Activated CD8-positive, alpha-beta memory T cell treated with anti-CD3 and anti-CD28 coated beads, Interleukin-2, amount 50 U/mL, for 48 hours (primary cell): ENCODE data around the gene SMIM35.
"Not testable (repeated sequence)": the region's sequence is repeated elsewhere in the genome, so short reads cannot be mapped to it uniquely, and the experiment has no call there.

ENCODE experiments used
- DNase-seq: peaks from one replicate; pipeline ENCODE4 v3.0.0-alpha.2; 2020

SMIM35 gene

DNA sequence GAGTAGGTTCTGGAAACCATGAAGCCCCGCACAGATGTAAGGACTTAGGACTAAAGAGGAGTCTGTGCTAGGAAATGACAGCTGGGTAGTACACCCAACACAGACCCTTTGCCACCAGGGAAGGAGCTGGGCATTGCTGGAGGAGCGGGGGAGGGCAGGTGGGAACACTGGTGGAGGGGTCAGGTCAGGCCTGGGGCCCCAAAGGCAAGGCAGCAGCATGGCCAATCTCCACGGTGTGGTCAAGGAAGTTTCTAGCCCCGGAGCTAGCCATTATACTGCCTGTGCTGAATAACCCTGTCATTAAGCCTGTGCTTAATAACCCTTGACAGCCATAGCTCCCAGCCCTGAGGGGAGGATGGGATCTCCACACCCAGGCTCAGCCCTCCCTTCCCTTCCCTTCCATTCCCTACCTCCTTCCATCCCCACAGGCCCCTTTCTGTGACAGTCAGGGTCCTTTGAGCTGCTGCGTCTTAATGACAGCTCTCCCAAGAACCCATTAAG is 7.8 kb downstream of the SMIM35 start:
- DNase-seq, result no peak

DNA sequence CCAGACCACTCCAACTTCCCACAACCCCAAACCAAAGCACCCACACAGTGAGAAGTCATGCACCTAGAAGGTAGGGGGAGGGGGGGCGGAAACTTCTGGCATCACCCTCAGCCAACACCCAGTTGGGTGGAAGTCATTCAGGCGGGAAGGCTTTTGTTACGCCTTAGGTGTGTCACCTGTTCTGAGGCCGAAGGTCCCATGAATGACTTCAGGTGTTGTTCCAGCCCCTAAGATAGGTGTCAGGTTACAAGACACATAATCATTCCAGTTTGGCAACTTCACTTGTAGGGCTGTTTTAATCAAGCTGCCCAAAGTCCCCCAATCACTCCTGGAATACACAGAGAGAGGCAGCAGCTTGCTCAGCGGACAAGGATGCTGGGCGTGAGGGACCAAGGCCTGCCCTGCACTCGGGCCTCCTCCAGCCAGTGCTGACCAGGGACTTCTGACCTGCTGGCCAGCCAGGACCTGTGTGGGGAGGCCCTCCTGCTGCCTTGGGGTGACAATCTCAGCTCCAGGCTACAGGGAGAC is 9.9 kb downstream of the SMIM35 start, which contains the start of gene TMPRSS4:
TMPRSS4 (plus strand) TSS at position 325 of the 528 bp plus-strand sequence. CDS start 225 bp downstream, outside the sequence.
- DNase-seq, result no peak

DNA sequence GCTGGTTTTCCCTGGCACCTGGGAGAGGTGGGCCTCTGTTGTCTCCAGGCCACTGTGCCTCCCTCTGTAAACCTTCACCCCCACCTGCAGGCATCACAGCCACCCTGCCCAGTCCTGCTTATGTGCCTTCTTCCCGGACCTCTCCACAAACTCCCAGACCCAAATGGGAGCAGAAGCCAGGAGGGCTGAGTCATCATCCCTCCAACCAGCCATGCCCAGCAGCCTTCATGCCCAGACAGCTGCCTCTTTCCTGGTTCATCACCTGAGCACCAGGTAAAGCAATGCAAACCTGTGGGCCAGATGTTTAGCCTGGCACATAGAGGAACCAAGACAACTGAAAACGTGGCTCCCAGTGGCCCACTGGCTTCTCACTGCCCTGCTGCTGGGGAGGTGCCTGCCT is 12.0 kb downstream of the SMIM35 start:
- DNase-seq, result no peak

DNA sequence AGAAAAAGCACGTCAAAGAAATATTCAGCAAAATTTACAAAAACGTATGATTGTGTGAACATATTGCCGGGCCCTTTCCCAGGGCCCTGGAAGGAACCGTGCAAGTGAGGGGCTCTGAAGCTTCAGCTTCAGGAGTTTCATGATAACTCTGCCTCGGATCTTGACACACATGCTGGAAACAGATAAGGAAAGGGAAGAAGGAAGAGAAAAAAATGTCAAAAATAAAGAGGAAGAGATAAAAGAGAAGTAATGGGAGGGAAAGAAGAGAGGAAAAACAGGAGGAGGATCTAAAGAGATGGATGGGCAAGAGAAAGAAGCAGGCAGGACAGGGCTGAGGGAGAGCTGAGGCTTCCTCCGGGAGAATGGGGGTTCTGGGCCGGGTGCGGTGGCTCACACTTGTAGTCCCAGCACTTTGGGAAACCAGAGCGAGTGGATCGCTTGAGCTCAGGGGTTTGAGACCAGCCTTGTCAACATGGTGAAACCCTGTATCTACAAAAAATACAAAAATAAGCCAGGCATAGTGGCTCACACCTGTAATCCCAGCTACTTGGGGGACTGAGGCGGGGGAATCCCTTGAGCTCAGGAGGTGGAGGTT is 12.6 kb downstream of the SMIM35 start:
- DNase-seq, result no peak

DNA sequence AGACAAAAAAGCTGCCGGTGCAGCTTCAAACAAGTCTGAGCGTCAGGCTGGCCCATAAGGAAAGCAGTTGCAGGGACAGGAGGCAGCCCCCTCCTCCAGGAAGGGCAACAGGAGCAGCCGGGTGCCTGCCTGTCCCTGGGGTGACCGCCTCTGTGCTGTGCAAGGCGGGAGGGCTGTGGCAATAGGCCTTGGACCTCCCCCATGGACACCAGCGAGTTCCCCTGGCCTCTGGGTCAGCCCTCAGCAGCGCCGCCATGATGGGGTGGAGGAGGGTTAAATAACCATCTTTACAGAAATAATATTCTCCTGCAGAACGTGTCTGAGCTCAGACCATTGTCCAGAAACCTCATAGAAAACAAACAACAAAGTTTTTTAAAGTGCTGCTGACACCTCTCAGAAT is 13.2 kb downstream of the SMIM35 start:
- no peak for DNase-seq

DNA sequence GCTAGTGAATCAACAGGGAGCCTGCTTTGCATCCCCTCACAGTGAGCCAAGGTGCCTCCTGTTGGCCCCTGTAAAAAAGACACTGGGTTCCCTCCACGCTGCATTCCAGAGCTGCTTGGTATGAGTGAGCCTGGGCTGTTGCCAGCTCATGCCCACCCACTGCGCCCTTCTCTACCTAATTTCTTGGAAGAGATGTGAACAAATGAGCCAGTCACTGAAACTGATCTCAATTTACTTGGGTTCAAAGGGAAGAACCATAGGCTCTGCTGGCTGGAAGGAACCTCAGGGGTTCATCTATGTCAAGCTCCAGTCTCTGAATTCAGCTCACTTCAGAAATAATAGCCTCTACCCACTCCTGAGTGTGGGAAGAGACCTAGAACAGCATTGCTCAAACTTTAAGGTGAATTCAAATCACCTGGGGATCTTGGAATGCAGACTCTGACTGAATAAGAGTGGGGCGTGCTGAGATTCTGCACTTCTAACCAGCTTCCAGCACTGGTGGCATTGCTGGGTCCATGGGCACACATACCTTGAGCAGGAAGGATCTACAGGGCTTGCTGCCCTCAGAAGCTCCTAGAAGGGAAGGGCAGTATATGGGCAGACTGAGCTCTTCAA is 15.2 kb downstream of the SMIM35 start:
- DNase-seq, result no peak

DNA sequence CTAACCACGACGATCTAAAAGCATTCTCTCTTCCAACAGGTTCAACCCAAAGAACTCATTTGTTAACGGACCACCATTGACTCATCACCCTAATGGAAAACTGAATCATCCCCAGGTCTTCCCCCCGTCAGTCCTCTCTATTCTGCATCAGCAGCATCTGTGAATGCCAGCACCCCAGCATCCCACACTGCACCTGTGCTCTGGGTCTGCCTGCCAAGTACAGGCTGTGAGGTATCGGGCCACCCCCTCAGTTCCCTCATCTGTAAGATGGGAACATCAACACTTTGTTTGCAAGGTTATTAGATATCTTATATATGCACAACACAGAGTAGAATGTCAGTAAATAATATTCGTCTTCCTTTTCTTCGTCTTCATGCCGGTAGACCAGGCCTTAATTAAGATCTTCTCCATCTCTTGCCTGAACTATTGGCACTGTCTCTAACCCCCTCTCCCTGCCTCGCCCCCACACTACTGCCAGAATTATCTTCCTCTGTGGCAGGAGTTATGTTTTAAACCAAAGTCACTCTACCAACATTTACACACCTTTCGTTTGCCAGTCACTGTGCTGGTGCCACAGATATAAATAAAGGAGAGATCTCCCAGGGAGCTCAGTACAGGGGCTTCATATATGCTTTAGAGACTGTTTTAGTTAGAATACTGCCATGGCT is 17.7 kb downstream of the SMIM35 start:
- no peak for DNase-seq

DNA sequence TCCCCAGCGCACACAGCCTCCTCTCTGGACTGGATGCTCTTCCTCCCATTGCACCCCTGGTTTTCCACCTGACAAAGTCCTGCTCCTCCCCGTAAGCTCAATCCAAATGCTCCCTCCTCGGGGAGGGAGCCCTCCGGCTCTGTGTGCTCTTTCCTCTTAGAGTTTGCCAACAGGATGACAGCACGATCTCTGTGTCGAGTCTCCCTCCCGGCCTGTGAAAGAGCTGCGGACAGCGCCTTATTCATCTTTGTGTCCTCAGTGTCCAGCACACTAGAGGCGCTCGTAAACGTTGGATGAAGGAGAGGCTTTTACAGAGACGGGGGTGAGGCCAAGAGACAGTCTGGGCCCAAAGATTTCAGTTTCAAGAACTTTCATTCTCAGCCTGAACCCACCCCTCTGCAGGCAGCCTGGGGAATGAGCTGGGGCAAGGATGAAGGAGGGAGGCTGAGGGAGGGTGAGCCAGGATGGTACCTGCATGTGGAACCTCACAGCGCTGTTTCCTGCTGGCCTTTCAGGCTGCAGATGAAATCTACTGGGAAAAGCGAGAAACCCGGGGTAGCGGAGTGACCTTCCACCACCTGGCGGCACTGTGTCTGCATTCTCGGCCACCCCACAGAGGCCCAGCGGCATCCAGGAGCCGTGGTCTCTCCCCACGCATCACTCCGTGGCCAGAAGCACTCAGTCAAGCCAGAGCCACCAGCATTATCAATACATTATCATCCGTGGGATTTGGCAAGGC is 18.4 kb downstream of the SMIM35 start:
- DNase-seq, result no peak

DNA sequence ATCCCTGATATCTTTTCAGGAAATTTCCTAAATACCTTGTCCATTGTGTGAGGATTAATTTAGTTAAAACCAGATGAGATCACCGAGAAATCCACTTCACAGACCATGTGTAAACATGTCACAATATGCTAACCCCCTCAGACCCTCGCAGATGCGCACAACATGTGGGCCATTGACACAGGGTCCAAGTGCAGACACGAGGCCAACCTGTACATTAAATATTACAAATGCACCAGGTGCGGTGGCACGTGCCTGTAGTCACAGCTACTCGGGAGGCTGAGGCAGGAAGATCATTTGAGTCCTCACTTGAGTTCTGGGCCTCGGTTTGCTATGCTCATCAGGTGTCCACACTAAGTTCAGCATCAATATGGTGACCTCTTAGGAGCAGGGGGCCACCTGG is 19.8 kb downstream of the SMIM35 start:
- DNase-seq, result no peak

DNA sequence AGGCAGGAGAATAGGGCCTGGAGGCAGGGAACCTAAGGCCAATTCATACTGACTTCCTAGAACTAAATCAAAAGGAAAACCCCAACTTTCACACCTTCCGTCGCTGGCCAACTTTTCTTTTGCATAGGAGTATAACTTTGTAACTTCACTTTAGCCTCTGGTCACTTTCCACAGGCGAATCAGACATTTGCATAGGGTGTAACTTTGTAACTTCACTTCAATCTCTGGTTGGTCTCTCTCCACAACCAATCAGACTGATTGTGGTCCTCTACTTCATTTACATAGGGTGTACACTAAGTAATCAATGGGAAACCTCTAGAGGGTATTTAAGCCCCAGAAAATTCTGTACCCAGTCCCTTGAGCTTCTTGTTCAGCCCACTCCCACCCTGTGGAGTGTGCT is 21.4 kb downstream of the SMIM35 start:
- DNase-seq, result no peak

DNA sequence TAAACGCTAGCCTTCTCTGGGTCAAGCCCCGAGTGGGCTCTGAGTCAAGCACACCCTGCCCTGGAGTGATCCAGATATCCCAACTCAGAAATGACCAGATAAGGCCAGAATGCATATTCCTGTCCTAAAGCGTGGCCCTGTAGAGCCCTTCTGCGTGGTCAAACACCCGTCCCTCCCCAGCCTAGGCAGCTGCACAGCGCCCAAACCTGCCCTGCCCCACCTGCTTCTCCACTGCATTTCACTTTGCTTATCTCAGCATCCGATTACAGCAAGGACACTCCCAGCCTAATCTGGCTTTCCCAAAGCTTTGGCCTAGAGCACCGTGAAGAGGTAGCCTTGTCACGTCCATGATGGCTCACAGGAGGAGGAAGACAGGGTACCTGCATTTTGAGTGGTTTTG is 21.8 kb downstream of the SMIM35 start:
- no peak for DNase-seq

DNA sequence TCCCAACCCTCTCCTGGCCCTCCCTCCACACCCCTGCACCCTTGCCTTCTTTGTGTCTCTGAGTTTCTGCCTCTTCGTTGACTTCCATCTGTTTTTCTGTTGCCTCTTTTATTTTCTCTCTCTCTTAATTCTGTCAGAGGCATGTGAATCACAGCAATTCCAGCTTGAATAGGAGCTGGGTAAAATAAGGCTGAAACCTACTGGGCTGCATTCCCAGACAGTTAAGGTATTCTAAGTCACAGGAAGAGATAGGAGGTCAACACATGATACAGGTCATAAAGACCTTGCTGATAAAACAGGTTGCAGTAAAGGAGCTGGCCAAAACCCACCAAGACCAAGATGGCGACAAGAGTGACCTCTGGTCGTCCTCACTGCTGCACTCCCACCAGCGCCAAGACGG is 24.1 kb downstream of the SMIM35 start:
- not testable (repeated sequence) for DNase-seq

DNA sequence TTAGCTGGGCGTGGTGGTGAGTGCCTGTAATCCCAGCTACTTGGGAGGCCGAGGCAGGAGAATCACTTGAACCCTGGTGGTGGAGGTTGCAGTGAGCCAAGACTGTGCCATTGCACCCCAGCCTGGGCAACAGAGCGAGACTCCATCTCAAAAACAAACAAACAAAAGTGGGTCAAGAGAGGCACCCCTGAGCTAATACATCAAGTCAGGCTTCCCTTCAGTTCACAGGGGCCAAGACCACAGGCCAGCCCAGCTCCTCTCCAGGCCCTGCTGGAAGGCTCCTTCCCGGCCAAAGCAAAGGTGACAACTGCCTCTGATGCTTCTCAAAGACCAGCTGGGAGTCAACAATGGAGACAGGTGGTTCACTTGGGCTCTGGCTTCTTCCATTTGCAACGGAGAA is 24.6 kb downstream of the SMIM35 start:
- DNase-seq, result not testable (repeated sequence)

DNA sequence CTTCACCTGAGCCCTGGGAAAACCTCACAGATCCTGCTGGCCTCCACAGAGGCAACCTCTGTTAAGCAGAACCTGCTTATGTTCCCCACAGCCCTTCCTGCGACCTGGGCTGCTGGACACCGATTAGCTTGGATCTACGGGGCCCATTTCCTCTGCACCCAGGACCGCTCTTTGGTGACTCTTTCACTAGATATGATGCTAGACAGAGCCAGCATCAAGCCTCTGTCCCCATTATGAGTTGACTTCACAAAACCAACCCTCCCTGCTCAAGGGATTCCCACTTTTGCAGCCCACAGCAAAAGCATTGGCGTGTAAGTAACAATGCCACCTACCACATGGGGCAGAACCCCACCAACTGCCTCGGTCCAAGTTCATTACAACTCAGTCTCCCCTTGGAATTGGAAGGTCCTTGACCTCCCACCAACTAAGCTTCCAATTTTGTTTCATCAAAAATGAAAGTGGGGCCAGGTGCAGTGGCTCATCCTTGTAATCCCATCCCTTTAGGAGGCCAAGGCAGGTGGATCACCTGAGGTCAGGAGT is 25.1 kb downstream of the SMIM35 start:
- no peak for DNase-seq

DNA sequence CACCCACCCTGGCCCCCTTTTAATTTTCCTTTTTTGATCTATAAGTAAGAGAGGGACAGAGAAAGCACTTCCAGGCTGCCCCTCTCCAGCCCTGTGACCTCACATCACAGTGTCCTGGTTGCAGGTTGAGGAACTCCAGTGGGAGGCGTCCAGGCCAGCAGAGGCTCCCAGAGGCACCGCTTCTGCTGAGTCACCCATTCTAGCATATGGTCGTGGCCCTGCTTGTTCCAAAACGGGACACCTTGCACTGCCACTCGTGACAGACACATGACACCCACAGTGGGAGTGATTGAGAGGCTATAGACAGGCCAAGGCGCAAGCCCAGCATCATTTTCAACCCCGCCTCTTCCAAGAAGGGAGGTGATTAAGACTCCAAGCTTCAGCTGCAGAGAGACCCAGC is 25.9 kb downstream of the SMIM35 start:
- no peak for DNase-seq

DNA sequence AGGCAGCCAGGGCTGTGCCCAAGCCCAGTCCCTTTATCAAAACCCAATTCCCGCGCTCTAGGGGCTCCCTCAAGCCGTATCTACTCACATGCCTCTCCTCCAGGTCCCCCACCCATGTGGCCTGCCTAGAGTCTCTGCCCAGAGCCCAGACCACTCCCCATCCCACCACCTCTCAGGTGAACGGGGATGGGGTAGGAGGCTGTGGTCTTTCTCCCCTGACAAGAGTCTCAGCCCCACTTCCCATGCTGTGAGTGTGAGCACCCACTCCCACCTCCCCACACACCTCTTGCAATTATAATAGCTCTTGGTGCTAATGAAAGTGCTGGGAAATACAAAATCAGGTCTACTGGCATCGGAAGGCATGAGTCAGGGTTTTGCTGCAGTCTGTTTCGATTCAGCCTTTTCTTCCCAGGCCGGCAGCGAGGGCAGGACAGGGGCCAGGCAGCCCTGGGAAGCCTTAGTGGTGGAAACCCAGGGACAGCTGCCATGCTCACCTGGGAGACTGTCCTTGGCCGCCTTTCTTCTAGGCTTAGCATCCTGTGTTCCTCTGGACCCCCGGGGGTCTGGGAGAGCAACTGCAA is 26.6 kb downstream of the SMIM35 start:
- DNase-seq, result no peak

DNA sequence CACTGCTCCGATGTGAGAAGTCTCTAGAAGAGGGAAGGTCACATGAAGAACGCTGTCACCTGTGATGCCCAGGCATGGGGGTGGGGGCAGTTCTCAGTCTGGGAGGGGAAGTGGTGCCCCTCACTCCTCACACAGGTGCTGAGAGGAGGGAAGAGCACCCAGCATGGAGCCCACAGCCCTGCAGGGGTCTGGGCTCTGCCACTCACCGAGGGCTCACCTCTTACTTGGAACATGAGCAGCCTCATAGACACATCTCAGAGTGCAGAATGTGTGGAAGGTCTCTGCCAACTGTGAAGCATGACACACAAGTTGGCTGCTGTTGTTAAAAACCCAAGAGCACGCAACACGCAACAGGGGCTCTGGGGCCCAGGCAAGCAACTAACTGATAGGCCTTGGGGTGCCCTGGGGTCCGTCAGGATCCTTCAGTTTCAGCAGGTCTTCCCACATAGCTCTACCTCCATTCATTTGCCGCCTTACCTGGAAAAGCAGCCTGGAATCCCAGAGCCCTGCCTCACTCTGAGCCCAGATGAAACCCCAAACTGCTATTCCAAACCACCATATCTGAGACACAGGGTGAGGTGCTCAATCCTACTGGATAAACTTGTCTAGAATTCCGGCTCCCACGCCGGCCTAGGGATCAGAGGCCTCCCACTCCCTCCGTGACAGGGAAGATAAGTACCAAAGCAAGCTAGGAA is 27.4 kb downstream of the SMIM35 start:
- no peak for DNase-seq

DNA sequence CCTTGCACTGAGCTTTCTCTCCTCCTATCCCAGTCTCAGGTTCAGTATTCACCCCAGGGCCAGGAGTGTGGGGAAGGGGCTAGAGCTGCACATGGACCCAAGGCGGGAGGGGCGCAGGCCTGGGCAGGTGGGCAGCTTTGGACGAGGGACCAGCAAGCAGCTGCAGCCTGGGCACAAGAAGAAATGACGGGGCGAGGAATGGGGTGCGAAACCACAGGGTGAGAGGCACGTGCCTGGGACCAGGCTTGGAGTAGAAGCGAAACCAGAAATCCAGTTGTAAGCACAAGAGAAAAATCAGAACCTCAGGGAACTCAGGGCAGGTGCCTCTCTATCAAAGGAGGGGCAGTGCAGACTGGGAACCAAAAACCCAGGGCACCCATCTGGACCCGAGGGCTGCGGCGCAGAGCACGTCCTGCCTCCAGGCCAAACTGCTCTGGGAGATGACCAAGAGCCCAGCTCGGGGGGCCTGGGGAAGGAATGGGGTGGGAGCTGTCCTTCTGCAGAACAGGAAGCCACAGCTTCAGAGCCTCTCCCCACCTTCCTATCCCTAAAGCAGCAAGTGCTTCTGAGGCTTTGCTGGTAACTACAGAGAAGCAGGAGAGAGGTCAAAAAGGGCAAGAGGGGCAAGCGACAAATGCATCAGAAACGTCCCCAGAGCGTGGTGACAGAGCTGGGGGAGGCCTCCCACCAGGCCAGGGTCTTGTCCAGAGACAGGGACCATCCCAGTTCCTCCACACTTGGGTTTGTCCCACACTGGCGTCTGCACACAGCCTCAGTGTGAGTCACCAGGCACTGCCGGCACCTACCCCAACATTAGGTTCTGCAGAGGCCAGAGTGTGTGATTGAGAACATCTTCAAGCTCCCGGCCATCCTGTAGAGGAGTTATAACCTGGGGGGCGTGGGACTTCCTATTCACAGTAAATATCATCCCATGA is 28.2 kb downstream of the SMIM35 start:
- DNase-seq, result no peak

DNA sequence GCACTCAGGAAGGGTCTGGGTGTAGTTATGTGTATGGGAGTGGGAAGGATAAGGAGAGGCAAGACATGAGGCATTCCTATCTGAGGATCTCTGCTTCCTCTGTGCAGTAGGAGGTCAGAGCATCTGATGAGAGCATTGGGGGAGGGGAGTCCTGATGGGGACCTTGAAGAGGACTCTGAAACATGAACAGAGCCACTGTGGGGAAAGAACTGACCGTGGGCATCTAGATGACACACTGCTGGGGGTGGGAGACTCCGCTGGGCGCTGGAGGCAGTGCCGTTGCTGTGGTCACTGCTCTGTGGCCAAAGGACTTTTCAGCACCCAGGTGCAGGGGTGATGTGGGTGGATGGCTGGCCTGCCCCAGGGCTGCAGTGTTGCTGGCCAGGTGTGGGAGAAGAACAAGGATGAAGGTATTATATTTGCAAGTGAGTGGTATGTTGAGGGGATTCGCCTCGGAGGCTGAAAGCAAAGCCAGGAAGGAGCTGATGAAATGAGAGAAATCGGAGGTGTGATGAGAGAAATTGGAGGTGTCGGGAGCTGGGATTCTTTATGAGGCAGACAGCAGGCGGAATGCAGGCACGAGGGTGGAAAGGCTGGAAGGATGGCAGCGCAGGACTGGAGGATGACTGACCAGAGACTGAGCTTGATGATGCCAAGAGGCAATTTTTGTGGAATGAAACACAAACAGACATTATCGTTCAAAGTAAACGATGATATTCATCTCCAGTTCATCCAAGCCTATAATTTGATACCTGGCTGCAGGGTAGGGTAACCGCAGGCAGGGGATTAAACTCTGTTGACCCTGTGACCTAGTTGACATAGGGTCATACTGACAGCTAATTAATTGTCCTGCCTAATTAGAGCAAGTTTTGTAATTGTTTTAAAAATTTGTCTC is 29.3 kb downstream of the SMIM35 start:
- peak; percentile 8 for DNase-seq

DNA sequence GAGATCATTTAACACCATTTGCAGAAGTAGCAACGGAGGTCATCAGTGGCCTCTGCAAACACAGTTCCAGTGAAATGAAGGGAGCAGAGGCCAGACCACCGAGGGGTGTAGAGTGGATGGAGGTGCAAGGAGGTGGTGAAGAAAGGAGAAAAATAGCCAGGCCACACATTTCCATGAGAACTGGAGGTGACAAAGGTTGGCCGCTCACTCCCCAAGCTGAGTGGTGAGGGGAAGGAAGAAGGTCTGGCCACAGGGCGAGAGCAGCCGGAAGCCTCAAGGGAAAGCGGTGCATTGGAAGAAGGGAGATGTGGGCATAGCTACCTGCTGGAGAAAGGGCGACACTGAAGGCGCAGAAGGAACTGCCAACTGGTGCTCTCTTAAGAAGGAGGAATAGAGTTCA is 30.0 kb downstream of the SMIM35 start:
- DNase-seq, result peak; percentile 34
